Stimulated activated memory B cell treated with anti-CD40 and anti-IgM and Interleukin-4, amounts not matched to agents 10 μg/mL and 1 μg/mL and 100 μg/mL, for 72 hours (primary cell): ENCODE results near the gene CNOT1.
"Not testable (repeated sequence)": the region's sequence is repeated elsewhere in the genome, so short reads cannot be mapped to it uniquely, and the experiment has no call there.

Experiments used
- ATAC-seq: fragments of 150-1000 bp; cut with Tn5 transposase; 2 replicates; pipeline ENCODE4 v1.10.0; 2021
- H3K27ac Mint-ChIP-seq: one replicate; pipeline ENCODE4 v1.8.0; 2022; ENCODE audit warnings: mild to moderate bottlenecking, mixed read lengths
- H3K27me3 Mint-ChIP-seq: one replicate; pipeline ENCODE4 v1.8.0; 2022; ENCODE audit warnings: mixed read lengths
- H3K36me3 Mint-ChIP-seq: one replicate; pipeline ENCODE4 v1.8.0; 2022; ENCODE audit warnings: mixed read lengths
- H3K4me1 Mint-ChIP-seq: one replicate; pipeline ENCODE4 v1.8.0; 2022; ENCODE audit warnings: mixed read lengths
- H3K4me3 Mint-ChIP-seq: one replicate; pipeline ENCODE4 v1.8.0; 2022; ENCODE audit warnings: mild to moderate bottlenecking, moderate library complexity, mixed read lengths
- H3K9me3 Mint-ChIP-seq: one replicate; pipeline ENCODE4 v1.8.0; 2022; ENCODE audit warnings: mixed read lengths

Gene CNOT1

DNA sequence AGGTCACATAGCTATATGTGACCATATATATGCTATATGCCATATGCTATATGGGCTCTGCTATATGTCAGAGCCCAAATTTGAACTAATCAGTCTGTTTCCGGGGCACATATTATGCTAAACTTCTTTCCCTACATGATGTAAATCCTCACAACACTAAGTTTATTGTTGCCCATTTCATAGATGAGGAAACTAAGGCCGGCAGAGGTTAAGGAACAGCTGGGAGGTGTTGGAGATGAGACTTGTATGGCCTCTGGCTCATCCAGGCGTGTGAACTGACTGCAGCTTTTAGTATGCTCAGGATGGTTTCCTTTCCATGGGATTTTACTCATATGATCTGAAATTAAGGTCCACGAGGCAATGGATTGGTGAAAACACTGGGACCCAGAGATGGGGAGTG lies 17.5 kb upstream of the CNOT1 start:
- H3K36me3 Mint-ChIP-seq = no peaks in the 10 kb centered on the region
- H3K9me3 Mint-ChIP-seq = no peaks in the 10 kb centered on the region
- no peaks in the 10 kb centered on the region for H3K27me3 Mint-ChIP-seq
- no peaks in the 10 kb centered on the region for H3K4me1 Mint-ChIP-seq
- H3K27ac Mint-ChIP-seq = no peak overlapping the region
- no peak for ATAC-seq
- H3K4me3 Mint-ChIP-seq = no peak overlapping the region

DNA sequence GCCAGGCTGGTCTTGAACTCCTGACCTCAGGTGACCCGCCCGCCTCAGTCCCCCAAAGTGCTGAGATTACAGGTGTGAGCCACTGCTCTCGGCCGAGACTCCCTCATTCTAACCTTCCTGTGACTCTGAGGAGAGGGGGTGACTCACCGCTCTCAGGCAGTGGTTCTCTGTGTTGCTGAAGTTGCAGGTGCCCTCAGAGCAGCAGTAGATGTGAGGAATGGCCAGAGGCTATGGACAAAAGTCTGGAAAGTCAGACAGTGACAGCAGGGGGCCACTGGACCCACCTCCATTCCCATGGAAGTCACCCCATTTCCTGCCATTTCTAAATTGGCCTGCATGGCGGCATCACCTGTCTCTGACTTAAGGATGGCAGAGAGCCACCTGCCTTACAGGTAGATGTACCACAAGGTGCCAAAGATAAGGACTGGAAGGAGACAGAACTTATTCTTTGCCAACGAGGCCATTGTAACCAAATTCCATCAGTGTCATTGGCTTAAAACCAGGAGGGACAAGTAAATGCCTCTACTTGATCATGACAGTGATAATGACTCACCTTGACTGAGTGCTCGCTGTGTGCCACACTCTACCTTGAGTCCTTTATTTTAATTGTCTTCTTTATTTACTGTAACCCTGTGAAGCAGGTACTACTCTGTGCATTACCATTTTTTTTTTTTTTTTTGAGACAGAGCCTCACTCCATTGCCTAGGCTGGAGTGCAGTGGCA lies 15.3 kb upstream of the CNOT1 start:
- Mint-ChIP-seq H3K4me1 (no peaks in the 10 kb centered on the region), H3K27me3 (peaks cover 4% of the 10 kb centered on the region), H3K9me3 (no peaks in the 10 kb centered on the region), H3K36me3 (no peaks in the 10 kb centered on the region), H3K27ac (no peak overlapping the region), H3K4me3 (no peak overlapping the region)
- ATAC-seq = no peak

DNA sequence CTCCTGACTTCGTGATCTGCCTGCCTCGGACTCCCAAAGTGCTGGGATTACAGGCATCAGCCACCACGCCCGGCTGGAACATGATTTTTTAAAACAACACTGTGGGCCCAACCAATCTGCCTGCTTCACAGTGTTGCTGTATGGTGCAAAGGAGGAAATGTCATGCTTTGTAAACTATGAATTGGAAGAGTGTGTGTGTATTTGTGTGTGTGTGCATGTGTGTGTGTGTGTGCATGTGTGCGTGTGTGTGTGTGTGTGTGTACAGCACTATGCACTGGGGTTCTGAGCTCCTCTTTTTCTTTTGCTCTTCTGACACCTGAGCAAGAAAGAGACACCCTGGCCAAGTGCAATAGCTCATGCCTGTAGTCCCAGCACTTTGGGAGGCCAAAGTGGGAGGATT lies 14.5 kb upstream of the CNOT1 start:
- Mint-ChIP-seq H3K9me3 (no peaks in the 10 kb centered on the region), H3K4me1 (no peaks in the 10 kb centered on the region), H3K4me3 (no peak overlapping the region), H3K36me3 (no peaks in the 10 kb centered on the region), H3K27ac (no peak overlapping the region), H3K27me3 (peaks cover 8% of the 10 kb centered on the region)
- no peak for ATAC-seq

DNA sequence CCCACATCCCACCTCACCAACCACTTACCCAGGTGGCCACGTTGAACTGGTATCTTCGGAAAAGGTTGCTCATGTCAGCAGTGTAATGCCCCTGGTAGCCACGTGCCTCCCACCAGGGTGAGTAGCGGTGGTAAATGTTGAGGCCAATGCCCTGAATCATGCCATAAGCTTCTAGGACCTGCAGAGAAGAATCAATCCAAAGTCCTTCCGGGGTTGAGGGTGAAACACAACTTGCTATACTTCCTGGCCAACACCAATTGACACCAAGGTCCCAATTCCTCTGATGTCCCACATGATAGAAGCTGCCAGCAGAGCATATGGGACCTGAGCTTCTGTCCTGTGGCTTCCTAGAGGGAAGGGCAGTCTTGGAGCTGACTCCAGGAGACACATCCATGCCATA lies 11.3 kb upstream of the CNOT1 start:
- no peak for ATAC-seq
- no peaks in the 10 kb centered on the region for H3K9me3 Mint-ChIP-seq
- H3K27ac Mint-ChIP-seq = no peak overlapping the region
- no peak overlapping the region for H3K4me3 Mint-ChIP-seq
- no peaks in the 10 kb centered on the region for H3K4me1 Mint-ChIP-seq
- H3K27me3 Mint-ChIP-seq = peaks cover 8% of the 10 kb centered on the region
- no peaks in the 10 kb centered on the region for H3K36me3 Mint-ChIP-seq

DNA sequence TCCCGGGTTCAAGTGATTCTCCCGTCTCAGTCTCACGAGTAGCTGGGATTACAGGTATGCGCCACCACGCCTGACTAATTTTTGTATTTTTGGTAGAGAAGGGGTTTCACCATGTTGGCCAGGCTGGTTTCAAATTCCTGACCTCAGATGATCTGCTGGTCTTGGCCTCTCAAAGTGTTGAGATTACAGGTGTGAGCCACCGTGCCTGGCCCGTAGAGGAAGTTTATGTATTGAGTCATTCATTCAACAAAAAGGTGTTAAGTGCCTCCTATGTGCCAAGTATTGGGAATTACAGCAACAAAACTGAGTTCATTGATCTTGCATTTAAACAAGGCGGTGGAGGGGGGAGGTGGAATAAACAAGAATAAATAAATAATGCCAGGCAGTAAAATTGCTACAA lies 10.2 kb upstream of the CNOT1 start:
- H3K36me3 Mint-ChIP-seq = no peaks in the 10 kb centered on the region
- no peak overlapping the region for H3K27ac Mint-ChIP-seq
- ATAC-seq = no peak
- H3K4me1 Mint-ChIP-seq = no peaks in the 10 kb centered on the region
- H3K27me3 Mint-ChIP-seq = peaks cover 8% of the 10 kb centered on the region
- no peak overlapping the region for H3K4me3 Mint-ChIP-seq
- H3K9me3 Mint-ChIP-seq = no peaks in the 10 kb centered on the region

DNA sequence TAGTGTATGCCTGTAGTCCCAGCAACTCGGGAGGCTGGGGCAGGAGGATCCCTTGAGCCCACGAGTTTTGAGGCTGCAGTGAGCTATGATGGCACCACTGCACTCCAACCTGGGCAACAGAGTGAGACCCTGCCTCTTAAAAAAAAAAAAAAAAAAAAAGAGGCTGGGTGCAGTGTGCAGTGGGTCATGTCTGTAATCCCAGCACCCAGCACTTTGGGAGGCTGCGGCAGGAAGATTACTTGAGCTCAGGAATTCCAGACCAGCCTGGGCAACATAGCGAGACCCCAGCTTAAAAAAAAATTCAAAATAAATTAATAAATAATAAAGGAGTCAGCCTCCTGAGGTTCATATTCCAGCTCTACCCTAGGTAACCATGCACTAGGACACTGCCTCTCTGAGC lies 9.6 kb upstream of the CNOT1 start:
- Mint-ChIP-seq H3K27me3 (peaks cover 8% of the 10 kb centered on the region), H3K9me3 (no peaks in the 10 kb centered on the region), H3K36me3 (no peaks in the 10 kb centered on the region), H3K27ac (no peak overlapping the region), H3K4me1 (no peaks in the 10 kb centered on the region), H3K4me3 (no peak overlapping the region)
- no peak for ATAC-seq

DNA sequence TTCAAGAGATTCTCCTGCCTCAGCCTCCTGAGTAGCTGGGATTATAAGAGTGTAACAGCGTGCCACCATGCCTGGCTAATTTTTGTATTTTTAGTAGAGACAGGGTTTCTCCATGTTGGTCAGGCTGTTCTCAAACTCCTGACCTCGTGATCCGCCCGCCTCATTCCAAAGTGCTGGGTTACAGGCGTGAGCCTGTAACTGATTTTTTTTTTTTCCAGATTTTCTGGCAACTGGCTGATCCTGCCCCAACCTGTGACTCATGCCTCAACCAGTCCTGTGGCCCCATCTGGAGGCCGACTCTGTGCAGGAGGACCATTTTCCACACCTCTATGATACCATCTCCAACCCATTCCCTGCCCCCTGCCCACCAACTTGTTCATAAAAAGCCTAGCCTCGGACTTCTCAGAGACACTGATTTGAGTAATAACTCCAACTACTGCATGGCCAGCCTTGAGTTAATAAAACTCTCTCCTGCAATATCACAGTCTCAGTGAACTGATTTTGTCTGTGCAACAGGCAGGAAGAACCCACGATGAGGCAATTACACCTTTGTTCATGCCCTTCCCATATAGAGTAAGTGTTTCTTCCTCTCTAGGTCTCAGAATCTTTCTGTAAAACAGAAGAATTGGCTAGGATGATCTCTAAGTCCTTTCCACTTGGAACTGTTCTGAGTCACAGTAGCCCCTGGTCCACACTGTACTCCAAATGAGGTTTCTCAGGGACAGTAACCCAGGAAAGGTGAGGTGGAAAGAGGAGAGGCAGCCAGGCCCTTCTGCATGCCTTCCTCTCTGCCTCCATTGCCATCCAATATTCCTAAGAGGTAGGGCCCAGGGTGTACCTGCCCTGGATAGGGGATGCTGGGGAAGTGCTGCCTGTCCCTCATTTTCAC lies 8.8 kb upstream of the CNOT1 start:
- Mint-ChIP-seq H3K4me3 (no peak overlapping the region), H3K4me1 (no peaks in the 10 kb centered on the region), H3K9me3 (no peaks in the 10 kb centered on the region), H3K27me3 (peaks cover 8% of the 10 kb centered on the region), H3K27ac (no peak overlapping the region), H3K36me3 (no peaks in the 10 kb centered on the region)
- no peak for ATAC-seq

DNA sequence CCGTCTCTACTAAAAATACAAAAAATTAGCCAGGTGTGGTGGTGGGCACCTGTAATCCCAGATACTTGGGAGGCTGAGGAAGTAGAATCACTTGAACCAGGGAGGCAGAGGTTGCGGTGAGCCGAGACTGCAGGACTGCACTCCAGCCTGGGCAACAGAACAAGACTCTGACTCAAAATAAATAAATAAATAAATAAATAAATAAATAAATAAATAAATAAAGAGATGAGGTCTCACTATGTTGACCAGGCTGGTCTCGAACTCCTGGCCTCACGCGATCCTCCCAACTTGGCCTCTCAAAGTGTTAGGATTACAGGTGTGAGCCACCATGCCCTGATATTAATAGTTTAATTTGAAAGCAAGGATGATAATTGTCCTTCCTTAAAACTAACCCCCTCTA lies 7.4 kb upstream of the CNOT1 start:
- not testable (repeated sequence) for H3K4me1 Mint-ChIP-seq, ATAC-seq, H3K36me3 Mint-ChIP-seq, H3K9me3 Mint-ChIP-seq, H3K27ac Mint-ChIP-seq, H3K27me3 Mint-ChIP-seq, H3K4me3 Mint-ChIP-seq

DNA sequence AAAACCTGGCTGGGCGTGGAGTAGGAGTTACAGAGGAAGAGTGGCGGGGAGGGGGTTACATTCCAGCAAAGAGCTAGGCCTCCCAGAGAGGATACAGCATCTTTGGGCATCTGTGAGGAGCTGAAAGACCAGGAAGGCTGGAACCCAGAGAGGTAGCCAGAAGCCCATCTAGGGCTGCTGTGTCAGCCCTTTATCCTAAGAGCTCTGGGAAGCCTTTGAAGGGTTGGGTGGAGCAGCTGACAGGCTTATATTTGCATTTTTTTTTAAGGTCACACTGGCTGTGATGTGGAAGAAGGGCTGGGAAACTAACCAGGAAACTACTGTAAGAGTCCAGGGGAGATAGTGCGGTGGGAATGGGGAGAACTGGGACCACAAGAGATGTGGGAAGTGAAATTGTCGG lies 6.8 kb upstream of the CNOT1 start:
- Mint-ChIP-seq H3K4me1 (no peaks in the 10 kb centered on the region), H3K4me3 (no peak overlapping the region), H3K27me3 (peaks cover 8% of the 10 kb centered on the region), H3K9me3 (no peaks in the 10 kb centered on the region), H3K27ac (no peak overlapping the region), H3K36me3 (no peaks in the 10 kb centered on the region)
- ATAC-seq = no peak

DNA sequence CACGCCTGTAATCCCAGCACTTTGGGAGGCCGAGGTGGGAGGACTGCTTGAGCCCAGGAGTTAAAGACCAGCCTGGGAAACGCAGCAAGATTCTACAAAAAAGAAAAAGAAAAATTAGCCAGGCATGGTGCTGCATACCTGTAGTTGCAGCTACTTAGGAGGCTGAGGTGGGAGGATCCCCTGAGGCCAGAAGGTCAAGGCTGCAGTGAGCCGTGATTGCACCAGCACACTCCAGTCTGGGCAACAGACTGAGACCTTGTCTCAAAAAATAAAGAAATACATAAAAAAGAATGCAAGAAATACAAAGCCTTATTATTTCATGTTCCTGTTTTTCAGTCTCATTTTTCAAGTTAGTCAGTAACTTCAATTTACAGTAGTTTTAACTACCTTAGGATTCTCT lies 5.9 kb upstream of the CNOT1 start:
- Mint-ChIP-seq H3K9me3 (no peaks in the 10 kb centered on the region), H3K4me1 (no peaks in the 10 kb centered on the region), H3K4me3 (no peak overlapping the region), H3K36me3 (no peaks in the 10 kb centered on the region), H3K27ac (no peak overlapping the region), H3K27me3 (peaks cover 8% of the 10 kb centered on the region)
- ATAC-seq = no peak

DNA sequence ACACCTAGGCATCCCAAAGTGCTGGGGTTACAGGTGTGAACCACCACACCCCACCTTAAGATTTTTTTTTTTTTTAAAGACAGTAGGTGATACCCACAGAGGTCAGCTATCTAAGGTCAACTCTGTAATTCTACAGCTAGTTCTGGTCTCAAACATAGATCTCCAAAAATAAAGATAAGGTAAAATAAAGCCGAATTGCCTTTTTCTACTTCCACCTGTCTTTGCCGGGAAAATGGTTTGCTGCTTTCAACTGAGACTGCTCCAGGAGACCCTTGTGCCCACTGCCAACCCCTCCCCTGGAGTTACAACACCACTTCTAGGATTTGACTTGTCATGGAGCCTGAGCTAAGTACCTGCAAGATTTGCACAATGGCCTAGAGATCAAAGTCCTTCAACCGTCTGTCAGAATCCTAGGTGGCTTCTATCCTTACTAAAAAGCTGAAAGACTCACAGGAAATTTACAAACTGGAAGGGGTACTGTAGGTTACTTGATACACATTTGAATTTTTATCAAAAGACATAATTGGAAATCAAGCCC lies 4.7 kb upstream of the CNOT1 start:
- H3K27me3 Mint-ChIP-seq = no peaks in the 10 kb centered on the region
- H3K4me1 Mint-ChIP-seq = no peaks in the 10 kb centered on the region
- ATAC-seq = no peak
- no peaks in the 10 kb centered on the region for H3K36me3 Mint-ChIP-seq
- no peaks in the 10 kb centered on the region for H3K9me3 Mint-ChIP-seq
- no peak overlapping the region for H3K27ac Mint-ChIP-seq
- H3K4me3 Mint-ChIP-seq = no peak overlapping the region

DNA sequence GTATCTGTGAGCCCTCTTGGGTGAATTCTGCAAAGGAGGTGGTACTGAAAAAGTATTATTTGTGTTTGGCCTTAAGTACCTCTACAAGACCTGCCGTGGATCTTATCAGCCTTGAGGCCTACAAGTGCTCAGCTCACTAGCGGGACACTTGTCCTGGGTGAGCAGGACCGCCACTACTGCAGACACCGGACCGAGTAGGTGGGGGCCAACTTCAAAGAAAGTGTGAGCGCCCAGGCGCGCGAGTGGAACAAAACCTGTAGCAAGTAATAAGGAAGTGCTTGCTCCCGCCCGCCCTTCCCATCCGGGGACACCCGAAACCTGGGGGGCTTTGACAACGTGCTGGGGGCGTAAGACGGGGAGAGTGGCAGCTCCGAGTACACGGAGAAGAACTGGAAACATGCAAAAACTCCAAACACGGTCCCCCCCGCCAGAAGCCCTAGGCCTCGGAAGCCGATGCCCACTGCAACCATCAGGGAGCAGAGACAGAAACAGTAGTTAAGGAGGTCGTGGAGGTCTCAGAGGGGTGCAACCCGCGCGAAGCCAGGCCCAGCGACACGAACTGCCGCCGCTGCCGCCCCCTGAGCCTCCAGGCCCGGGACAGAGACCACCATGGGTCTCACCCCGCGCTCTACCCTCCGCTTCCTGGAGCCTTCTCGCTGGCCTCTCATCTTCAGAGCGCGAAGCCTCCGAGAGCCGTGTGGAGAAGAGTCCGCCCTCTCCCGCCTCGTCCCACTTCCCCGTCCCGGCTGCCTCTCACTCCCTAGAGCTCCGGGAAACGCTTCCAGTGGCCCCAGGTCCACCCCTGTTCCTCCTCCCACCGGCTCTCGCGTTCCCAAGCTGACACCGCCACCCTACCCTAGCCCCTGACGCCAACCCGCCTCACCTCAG lies 537 bp downstream of the CNOT1 start:
- Mint-ChIP-seq H3K4me3 (peak overlapping the region; percentile 92), H3K4me1 (peaks cover 41% of the 10 kb centered on the region), H3K9me3 (no peaks in the 10 kb centered on the region), H3K27ac (peak overlapping the region; percentile 98), H3K27me3 (no peaks in the 10 kb centered on the region), H3K36me3 (peaks cover 7% of the 10 kb centered on the region)
- peak; percentile 3 for ATAC-seq

DNA sequence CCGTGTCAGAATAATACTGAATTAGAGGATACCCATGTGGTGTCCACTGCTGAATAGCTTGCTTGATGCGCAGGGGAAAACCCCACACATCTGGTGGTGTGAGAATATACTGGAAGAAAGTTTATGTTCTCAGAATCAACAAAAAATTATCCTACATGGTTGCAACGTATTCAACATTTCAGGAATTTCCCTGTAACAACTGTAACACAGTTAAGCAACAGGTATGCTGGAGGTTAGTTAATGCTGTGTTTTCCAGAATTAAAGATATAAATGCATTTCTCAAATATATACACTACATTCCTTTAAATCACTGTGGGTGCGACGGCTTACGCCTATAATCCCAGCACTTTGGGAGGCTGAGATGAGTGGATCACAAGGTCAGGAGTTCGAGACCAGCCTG lies 5.4 kb downstream of the CNOT1 start:
- no peak overlapping the region for H3K27ac Mint-ChIP-seq

DNA sequence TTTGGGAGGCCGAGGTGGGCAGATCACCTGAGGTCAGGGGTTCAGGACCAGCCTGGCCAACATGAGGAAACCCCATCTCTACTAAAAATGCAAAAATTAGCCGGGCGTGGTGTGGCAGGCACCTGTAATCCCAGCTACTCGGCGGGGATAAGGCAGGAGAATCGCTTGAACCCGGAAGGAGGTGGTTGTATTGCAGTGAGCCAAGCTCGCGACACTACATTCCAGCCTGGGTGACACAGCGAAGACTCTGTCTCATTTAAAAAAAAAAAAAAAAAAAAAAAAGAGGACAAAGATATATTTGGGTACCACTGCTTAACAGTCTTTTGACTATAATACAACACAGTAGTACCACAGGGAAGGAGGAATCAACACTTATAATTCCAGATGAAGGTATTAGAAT lies 9.2 kb downstream of the CNOT1 start:
- no peak for ATAC-seq
- Mint-ChIP-seq H3K4me3 (no peak overlapping the region), H3K9me3 (no peaks in the 10 kb centered on the region), H3K4me1 (peaks cover 37% of the 10 kb centered on the region), H3K36me3 (peaks cover 45% of the 10 kb centered on the region), H3K27me3 (no peaks in the 10 kb centered on the region), H3K27ac (peak overlapping the region; percentile 28)

More for the DNA sequence above, 5.4 kb downstream of the CNOT1 start:
- ATAC-seq = no peak
- no peaks in the 10 kb centered on the region for H3K9me3 Mint-ChIP-seq
- no peak overlapping the region for H3K4me3 Mint-ChIP-seq
- H3K27me3 Mint-ChIP-seq = no peaks in the 10 kb centered on the region
- H3K4me1 Mint-ChIP-seq = peaks cover 65% of the 10 kb centered on the region
- peaks cover 39% of the 10 kb centered on the region for H3K36me3 Mint-ChIP-seq

DNA sequence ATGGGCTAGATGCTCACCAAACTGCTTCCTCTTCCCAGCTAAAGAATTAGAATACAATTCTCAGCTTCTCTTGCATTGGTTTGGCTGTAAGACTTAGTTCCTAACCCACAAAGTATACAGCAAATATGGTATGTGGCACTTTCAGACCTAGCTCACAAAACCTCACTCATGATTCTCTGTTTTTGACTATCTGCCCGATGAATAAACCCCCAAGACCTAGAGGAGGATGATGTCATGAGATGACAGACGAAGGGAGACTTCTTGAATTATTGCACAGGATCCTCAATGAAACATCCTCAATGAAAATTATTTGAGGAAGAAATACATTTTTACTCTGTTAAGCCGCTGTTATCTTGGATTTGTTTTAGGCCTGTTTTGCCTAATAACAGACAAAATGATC lies 14.3 kb downstream of the CNOT1 start:
- peaks cover 14% of the 10 kb centered on the region for H3K4me1 Mint-ChIP-seq
- ATAC-seq = no peak
- peaks cover 14% of the 10 kb centered on the region for H3K36me3 Mint-ChIP-seq
- no peaks in the 10 kb centered on the region for H3K27me3 Mint-ChIP-seq
- H3K27ac Mint-ChIP-seq = no peak overlapping the region
- no peaks in the 10 kb centered on the region for H3K9me3 Mint-ChIP-seq
- H3K4me3 Mint-ChIP-seq = no peak overlapping the region
